Measurements from ENCODE around the gene SEC22C.

GRCh38 chr3:42505849-42506410, 75.8 kb downstream of the SEC22C start:
- TF ChIP-seq POLR2AphosphoS5 (IDR thresholded peaks at IDR 0.05; ENCODE audit: low read depth, low read length) (no peak), CTCF (IDR thresholded peaks at IDR 0.05) (no peak)

All from SK-N-SH (cell line).